Measurements from ENCODE around the gene CLEC4E. TPM values are rescaled to one million over a fixed set of nuclear protein-coding genes. Genes with fewer than 3 reads are reported as not detected.

CLEC4E gene
- polyA plus RNA-seq, 1 donor (not counting 4 experiments of a cell fraction or from before 2014, with no cell fraction given), result not detected

- DNase-seq (ENCODE audit: low read depth, low spot score) (no peak), FAIRE-seq (no peak)
- no peaks in the 10 kb centered on the region for H3K9me1 ChIP-seq (ENCODE audit: control insufficient read depth, extremely low read depth, insufficient read depth, low read length)
- H3K27ac ChIP-seq (ENCODE audit: control insufficient read depth, insufficient read depth, low read length), result no peak overlapping the region
- H3K27me3 ChIP-seq (ENCODE audit: control insufficient read depth, extremely low read depth, insufficient read depth, low read length), result no peaks in the 10 kb centered on the region
- no peak for TF ChIP-seq CTCF (optimal IDR thresholded peaks at IDR 0.05 in 1 of 3, IDR thresholded peaks at IDR 0.05 in 1 of 3, conservative IDR thresholded peaks at IDR 0.05 in 1 of 3; ENCODE audit: extremely low read depth in 1 of 3, insufficient read depth in 2 of 3, low read length in 3 of 3)
- TF ChIP-seq EZH2 (IDR thresholded peaks at IDR 0.05; ENCODE audit: low read length), result no peak
- no peak overlapping the region for H3K4me2 ChIP-seq (ENCODE audit: control insufficient read depth, extremely low read depth, insufficient read depth, low read depth, low read length)
- H3K9ac ChIP-seq (ENCODE audit: control insufficient read depth, extremely low read depth, insufficient read depth, low read length), result no peak overlapping the region
- H2AFZ ChIP-seq (ENCODE audit: control insufficient read depth, low read length), result no peak overlapping the region
- dilution Hi-C loops (cut with MboI; ENCODE audit: extremely low pct_ligation_motif_present, low sequenced_read_pairs), result no loop called here
- no peaks in the 10 kb centered on the region for H3K79me2 ChIP-seq (ENCODE audit: control insufficient read depth, insufficient read depth, low read length)
- H3K4me1 ChIP-seq (ENCODE audit: control insufficient read depth, extremely low read depth, insufficient read depth, low read length), result no peaks in the 10 kb centered on the region
- no peaks in the 10 kb centered on the region for H4K20me1 ChIP-seq (ENCODE audit: control insufficient read depth, extremely low read depth, insufficient read depth, low read length)
- H3K4me3 ChIP-seq (ENCODE audit: control insufficient read depth in 2 of 3, extremely low read depth in 1 of 3, insufficient read depth in 2 of 3, low read depth in 1 of 3, low read length in 3 of 3), result no peak overlapping the region
- no peaks in the 10 kb centered on the region for H3K9me3 ChIP-seq (ENCODE audit: control insufficient read depth, low read depth, low read length)
- H3K36me3 ChIP-seq (ENCODE audit: control insufficient read depth in 2 of 2, extremely low read depth in 1 of 2, insufficient read depth in 2 of 2, low read length in 2 of 2), result no peaks in the 10 kb centered on the region
Measured at GRCh38 chr12:8584004-8584403, 43.3 kb upstream of the CLEC4E start.

- H2AFZ ChIP-seq (ENCODE audit: control insufficient read depth, low read length), result no peak overlapping the region
- dilution Hi-C loops (cut with MboI; ENCODE audit: extremely low pct_ligation_motif_present, low sequenced_read_pairs), result no loop called here
- TF ChIP-seq EZH2 (IDR thresholded peaks at IDR 0.05; ENCODE audit: low read length) (no peak), CTCF (optimal IDR thresholded peaks at IDR 0.05 in 1 of 3, IDR thresholded peaks at IDR 0.05 in 1 of 3, conservative IDR thresholded peaks at IDR 0.05 in 1 of 3; ENCODE audit: extremely low read depth in 1 of 3, insufficient read depth in 2 of 3, low read length in 3 of 3) (no peak)
Measured at GRCh38 chr12:8581098-8581784, 40.5 kb upstream of the CLEC4E start.

More at GRCh38 chr12:8581098-8581784, 40.5 kb upstream of the CLEC4E start:
- Histone ChIP-seq H3K9me3 (ENCODE audit: control insufficient read depth, low read depth, low read length) (no peaks in the 10 kb centered on the region), H3K4me1 (ENCODE audit: control insufficient read depth, extremely low read depth, insufficient read depth, low read length) (no peaks in the 10 kb centered on the region), H3K27ac (ENCODE audit: control insufficient read depth, insufficient read depth, low read length) (no peak overlapping the region), H3K36me3 (ENCODE audit: control insufficient read depth in 2 of 2, extremely low read depth in 1 of 2, insufficient read depth in 2 of 2, low read length in 2 of 2) (no peaks in the 10 kb centered on the region), H3K4me3 (ENCODE audit: control insufficient read depth in 2 of 3, extremely low read depth in 1 of 3, insufficient read depth in 2 of 3, low read depth in 1 of 3, low read length in 3 of 3) (no peak overlapping the region), H3K27me3 (ENCODE audit: control insufficient read depth, extremely low read depth, insufficient read depth, low read length) (no peaks in the 10 kb centered on the region), H3K9me1 (ENCODE audit: control insufficient read depth, extremely low read depth, insufficient read depth, low read length) (no peaks in the 10 kb centered on the region), H3K4me2 (ENCODE audit: control insufficient read depth, extremely low read depth, insufficient read depth, low read depth, low read length) (no peak overlapping the region), H3K9ac (ENCODE audit: control insufficient read depth, extremely low read depth, insufficient read depth, low read length) (no peak overlapping the region), H4K20me1 (ENCODE audit: control insufficient read depth, extremely low read depth, insufficient read depth, low read length) (no peaks in the 10 kb centered on the region), H3K79me2 (ENCODE audit: control insufficient read depth, insufficient read depth, low read length) (no peaks in the 10 kb centered on the region)
- DNase-seq (ENCODE audit: low read depth, low spot score) (no peak), FAIRE-seq (no peak)

Data from keratinocyte (primary cell).